NB4 (cell line): ENCODE data around the gene AATK.

Experiments used
- DNase-seq: peaks from one replicate; pipeline ENCODE4 v3.0.0; 2010; ENCODE audit warnings: low read depth
- H3K4me3 ChIP-seq: one replicate; pipeline ENCODE4 v1.5.1; 2011; ENCODE audit warnings: mild to moderate bottlenecking, low read depth, low read length, moderate library complexity
- MYC ChIP-seq: IDR thresholded peaks from 2 replicates; pipeline ENCODE4 v1.6.1; 2011; ENCODE audit warnings: low read depth, low read length
- POLR2A ChIP-seq: IDR thresholded peaks from 2 replicates; pipeline ENCODE4 v1.6.1; 2011; ENCODE audit warnings: mild to moderate bottlenecking; ENCODE audit not compliant: insufficient read length; ENCODE audit errors: extremely low read depth
- TF ChIP-seq, protein P1 (sequence below): IDR thresholded peaks from one replicate; pipeline ENCODE4 v1.5.1; 2012; ENCODE audit warnings: low read depth, low read length
- TF ChIP-seq, protein P2 (sequence below): IDR thresholded peaks from 2 replicates; pipeline ENCODE4 v1.6.1; 2011; ENCODE audit warnings: low read depth, low read length

AATK gene

DNA sequence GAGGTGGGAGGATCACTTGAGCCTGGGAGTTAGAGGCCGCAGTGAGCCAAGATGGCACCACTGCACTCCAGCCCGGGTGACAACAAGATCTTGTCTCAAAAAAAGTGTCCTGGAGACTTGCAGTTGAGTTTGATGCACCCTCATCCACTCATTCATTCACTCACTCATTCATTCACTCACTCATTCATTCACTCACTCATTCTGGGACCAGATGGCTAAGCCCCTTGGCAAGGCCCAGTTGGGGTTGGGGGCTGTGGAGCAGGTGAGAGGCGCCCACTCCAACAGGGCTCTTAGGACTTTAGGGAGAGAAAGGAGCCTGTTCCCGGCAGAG is 1.1 kb upstream of the AATK start:
- no peak for DNase-seq
- TF ChIP-seq, protein P1, sequence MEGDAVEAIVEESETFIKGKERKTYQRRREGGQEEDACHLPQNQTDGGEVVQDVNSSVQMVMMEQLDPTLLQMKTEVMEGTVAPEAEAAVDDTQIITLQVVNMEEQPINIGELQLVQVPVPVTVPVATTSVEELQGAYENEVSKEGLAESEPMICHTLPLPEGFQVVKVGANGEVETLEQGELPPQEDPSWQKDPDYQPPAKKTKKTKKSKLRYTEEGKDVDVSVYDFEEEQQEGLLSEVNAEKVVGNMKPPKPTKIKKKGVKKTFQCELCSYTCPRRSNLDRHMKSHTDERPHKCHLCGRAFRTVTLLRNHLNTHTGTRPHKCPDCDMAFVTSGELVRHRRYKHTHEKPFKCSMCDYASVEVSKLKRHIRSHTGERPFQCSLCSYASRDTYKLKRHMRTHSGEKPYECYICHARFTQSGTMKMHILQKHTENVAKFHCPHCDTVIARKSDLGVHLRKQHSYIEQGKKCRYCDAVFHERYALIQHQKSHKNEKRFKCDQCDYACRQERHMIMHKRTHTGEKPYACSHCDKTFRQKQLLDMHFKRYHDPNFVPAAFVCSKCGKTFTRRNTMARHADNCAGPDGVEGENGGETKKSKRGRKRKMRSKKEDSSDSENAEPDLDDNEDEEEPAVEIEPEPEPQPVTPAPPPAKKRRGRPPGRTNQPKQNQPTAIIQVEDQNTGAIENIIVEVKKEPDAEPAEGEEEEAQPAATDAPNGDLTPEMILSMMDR = no peak
- TF ChIP-seq MYC (no peak), POLR2A (no peak)
- TF ChIP-seq, protein P2, sequence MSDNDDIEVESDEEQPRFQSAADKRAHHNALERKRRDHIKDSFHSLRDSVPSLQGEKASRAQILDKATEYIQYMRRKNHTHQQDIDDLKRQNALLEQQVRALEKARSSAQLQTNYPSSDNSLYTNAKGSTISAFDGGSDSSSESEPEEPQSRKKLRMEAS = no peak
- no peak overlapping the region for H3K4me3 ChIP-seq

DNA sequence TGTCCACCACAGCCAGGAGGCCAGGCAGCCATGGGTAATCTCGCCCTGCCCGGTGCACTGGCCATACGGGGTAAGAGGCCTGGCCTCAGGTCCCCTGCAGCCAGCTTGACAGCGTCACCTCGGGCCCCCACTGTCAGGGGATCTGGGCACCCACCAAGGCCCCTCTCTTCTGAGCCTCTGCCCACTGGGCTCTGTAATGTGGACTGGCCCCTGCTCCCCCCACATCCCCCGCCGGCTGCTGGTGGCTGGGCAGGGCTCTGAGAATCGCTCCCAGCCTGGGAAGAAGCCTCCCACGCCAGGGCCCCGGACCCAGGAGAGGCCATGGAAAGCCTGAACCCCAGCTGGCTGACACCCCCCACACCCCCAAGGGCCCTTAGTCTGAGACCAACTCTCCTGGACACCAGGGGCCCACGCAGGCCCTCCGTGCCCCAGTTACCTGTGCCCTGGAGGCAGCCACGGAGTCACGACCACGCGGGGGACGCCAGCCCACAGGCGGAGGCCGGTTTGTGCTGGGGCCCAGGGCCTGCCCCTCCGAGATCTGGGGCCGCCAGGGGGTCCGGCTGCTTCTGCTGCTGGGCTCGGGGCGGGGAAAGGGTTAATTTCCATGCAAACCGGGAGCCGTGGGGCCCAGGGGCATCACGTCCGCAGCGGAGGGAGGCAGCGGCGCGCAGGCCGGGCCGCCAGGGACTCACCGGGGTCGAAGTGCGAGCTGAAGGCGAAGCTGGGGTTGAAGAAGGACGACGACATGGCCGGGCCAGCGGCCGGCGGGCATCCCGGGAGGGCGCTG is 582 bp downstream of the AATK start, which contains the start of gene PVALEF:
PVALEF (plus strand) TSS at position 262 of the 787 bp plus-strand sequence. CDS start 15,720 bp downstream, outside the sequence.
- DNase-seq = no peak
- TF ChIP-seq POLR2A = no peak
- H3K4me3 ChIP-seq = no peak within 1 kb of the TSS

DNA sequence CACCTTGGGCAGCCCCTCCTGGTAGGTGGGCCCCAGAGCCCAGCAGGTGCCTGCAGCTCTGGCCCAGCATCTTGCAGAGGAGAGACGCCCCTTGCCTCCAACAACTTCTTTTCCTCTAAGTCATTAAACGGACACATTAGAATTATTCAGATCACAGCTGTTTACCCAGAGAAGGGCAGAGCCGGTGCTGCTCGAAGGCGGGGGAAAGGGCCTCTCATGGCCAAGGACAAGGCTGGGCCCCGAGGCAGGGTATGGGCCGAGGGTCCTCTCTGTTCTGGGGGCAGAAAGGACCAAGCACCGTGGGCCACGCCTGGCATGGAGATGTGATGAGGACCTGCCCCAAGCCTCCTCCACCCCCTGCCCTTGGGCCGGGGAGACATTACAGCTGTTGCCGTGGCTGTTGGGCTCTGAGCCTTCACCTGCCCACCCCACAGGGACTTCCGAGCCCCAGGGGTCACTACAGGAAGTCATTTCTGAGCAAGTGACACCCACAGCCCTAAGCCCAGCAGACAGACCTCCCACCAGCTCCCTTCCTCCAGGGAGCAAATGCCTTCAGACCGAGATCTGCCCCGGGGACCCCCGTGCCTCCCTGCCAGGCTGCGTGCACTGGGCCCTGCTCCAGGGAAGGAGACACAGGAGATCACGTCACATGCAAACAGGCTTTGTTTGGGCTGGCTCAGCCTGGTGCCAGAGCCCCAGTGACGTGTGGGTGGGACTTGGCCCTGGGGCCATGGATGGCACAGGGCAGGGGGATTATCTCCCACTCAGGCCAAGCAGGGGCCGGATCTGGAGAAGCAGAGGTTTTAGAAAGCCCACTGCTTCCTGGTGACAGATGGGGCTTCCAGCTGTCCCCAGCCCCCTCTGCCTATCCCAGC is 1.4 kb downstream of the AATK start:
- H3K4me3 ChIP-seq = no peak overlapping the region
- TF ChIP-seq, protein P1 = no peak
- TF ChIP-seq POLR2A (no peak), MYC (no peak)
- TF ChIP-seq, protein P2 = no peak
- no peak for DNase-seq

DNA sequence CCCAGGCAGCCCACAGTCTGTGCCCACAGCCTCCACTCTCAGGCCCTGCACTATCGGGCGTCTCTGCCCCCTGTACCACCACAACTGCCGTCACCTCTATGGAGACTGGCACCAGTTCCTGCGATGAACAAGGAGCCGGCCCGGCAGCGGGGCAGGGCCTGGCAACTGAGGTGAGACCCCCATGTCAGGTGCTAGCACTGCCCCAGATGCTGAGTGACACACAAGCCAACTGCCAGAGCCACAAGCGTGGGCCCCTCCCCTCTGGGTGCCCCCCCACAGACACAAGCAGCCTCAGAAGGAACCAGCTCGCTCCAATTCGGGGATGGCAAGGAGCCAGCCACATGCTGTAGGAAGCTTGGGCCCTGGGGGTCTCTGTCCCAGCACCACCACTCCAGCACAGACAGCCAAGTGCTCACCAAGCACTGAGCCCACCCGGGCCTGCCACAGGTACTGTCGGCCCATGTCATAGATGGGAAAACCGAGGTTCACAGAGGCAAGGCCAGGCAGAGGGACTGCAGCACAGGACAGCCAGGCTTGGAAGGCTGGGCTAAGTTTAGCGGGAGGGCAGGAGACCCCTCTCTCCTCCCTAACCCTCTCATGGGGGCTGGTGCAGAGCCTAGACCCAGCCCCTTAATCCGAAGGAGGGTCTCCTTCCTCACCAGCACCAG is 2.2 kb downstream of the AATK start:
- TF ChIP-seq, protein P1 = no peak
- no peak for TF ChIP-seq MYC
- TF ChIP-seq, protein P2 = no peak
- TF ChIP-seq POLR2A = no peak
- DNase-seq = no peak
- H3K4me3 ChIP-seq = no peak overlapping the region

DNA sequence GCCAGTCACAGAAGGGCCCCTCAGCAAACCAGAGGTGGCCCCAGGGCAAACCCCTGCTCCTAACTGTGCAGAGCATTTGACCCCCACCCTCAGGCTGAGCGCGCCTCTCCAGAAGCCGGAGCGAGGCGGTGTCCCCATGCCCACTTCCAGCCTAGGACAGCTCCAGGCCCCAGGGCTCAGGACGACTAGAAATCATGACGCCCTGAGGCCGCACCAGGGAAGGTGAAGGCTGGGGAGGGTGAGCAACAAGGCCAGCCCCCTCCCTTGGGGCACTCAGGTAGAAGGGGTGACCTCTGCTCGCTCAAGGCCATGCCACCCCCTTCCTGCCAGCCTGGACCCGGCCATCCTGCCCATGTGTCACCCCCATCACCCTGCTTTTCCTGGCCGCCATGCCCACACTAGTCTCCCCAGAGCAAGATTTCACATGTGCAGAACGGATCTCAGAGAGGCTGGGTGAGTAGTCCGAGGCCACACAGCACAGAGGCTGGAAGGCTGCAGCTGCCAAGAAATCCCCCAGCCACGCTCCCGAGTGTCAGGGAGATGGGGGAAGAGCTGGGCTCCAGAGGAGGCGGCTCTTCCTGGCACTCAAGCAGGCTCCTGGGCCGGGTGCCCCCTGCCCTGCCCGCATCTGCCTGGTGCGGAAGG is 2.8 kb downstream of the AATK start:
- DNase-seq = no peak
- H3K4me3 ChIP-seq = no peak overlapping the region
- TF ChIP-seq, protein P2 = no peak

DNA sequence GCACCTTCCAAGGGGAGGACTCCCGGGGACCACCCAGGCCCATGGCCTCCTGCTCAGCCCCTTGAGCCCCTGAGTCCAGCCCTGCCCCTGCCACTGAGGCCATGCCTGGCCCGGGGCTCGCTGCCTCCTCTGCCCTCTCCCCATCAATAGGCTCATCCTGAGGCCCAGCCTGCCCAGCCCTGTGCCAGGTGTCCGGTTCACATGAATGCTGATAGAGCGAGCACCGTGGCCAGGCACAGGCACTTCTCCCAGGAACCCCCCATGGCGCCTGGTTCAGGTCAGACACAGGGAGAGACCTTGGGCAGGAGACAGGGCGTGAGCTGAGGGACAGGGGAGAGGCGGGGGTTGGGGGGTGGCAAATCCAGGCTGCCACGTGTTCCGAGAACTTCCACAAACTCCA is 3.5 kb downstream of the AATK start:
- H3K4me3 ChIP-seq = no peak overlapping the region
- DNase-seq = no peak

More for the DNA sequence above, 3.5 kb downstream of the AATK start:
- no peak for TF ChIP-seq POLR2A
- TF ChIP-seq MYC = no peak
- TF ChIP-seq, protein P1 = no peak
- TF ChIP-seq, protein P2 = no peak
